Prostate gland (tissue), 2 donors: ENCODE data around the gene SOX1.

ENCODE experiments used
- POLR2A ChIP-seq: fragments of 450-650 bp; IDR thresholded peaks from one replicate; pipeline ENCODE4 v1.6.1; 2016; ENCODE audit warnings: antibody characterized with exemption, mild to moderate bottlenecking
- POLR2AphosphoS5 ChIP-seq: sonication (generic); formaldehyde crosslinking; IDR thresholded peaks from one replicate; pipeline ENCODE4 v1.6.1; 2017; ENCODE audit warnings: antibody characterized with exemption
- TF ChIP-seq, protein P1 (sequence below), 4 experiments: fragments of 200-600 bp in 2 of 4; fragments of 450-650 bp in 2 of 4; sonication (generic) in 2 of 4; IDR thresholded peaks; 1 replicate in 3 of 4; 2 replicates in 1 of 4; pipeline ENCODE4 v1.5.1; 2016 to 2019; ENCODE audit warnings: antibody characterized with exemption in 4 of 4, mild to moderate bottlenecking in 2 of 4, moderate library complexity in 2 of 4

DNA sequence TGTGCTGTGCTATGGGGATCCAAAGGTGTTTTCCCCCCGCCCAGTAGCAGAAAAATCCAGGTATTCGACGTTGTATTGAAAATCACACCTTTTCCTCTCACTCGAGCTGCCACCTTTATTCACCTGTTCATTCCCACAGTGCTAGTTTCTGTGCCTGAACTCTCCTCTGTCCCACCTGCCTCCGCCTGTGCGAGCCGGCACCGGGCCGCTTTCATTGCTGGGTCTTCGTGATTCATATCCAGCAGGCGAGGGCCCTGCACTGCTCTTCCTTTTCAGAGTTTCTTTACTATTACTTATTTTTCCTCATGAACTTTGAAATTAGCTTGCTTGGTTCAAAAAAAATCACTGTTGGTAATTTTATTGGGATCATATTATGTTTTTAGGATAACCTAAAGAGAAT, 42.4 kb upstream of the SOX1 start:
- TF ChIP-seq, protein P1, sequence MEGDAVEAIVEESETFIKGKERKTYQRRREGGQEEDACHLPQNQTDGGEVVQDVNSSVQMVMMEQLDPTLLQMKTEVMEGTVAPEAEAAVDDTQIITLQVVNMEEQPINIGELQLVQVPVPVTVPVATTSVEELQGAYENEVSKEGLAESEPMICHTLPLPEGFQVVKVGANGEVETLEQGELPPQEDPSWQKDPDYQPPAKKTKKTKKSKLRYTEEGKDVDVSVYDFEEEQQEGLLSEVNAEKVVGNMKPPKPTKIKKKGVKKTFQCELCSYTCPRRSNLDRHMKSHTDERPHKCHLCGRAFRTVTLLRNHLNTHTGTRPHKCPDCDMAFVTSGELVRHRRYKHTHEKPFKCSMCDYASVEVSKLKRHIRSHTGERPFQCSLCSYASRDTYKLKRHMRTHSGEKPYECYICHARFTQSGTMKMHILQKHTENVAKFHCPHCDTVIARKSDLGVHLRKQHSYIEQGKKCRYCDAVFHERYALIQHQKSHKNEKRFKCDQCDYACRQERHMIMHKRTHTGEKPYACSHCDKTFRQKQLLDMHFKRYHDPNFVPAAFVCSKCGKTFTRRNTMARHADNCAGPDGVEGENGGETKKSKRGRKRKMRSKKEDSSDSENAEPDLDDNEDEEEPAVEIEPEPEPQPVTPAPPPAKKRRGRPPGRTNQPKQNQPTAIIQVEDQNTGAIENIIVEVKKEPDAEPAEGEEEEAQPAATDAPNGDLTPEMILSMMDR (IDR thresholded peaks at IDR 0.05), result no peak
- TF ChIP-seq POLR2AphosphoS5 (no peak), POLR2A (no peak)
